ENCODE data around the gene THBD.

- TF ChIP-seq CTCF (IDR thresholded peaks at IDR 0.05; ENCODE audit: poor library complexity): no peak
- TF ChIP-seq EZH2 (IDR thresholded peaks at IDR 0.05; ENCODE audit: borderline replicate concordance): no peak
These were observed 25.8 kb downstream of the THBD start for GRCh38 chr20:23023621-23024177.
